ENCODE results near the gene TMED7.

Gene TMED7

DNA sequence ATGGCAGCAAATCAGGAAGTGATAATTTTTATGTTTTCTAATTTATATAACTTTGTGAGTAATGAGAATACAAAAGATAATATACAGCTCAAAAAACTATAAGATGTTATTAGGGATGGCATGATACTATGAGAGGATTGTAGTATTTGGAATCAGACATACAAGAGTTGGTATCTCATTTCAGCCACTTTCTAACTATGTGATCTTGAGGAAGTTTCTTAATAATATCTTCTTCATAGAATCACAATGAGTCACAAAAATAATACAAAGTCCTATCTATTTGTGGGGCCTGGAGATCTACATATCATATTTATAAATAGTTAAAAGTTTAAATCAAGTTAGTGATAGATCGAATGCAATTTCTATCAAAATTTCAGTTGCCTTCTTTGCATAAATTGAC, 23.7 kb upstream of the TMED7 start:
- TF ChIP-seq FOXM1 (IDR thresholded peaks at IDR 0.05; ENCODE audit: borderline replicate concordance, low read depth), result no peak
- TF ChIP-seq ZBTB7A (IDR thresholded peaks at IDR 0.05; ENCODE audit: low read depth), result no peak
- TF ChIP-seq CREB1 (IDR thresholded peaks at IDR 0.05; ENCODE audit: low read depth), result no peak
- TF ChIP-seq, protein P1, sequence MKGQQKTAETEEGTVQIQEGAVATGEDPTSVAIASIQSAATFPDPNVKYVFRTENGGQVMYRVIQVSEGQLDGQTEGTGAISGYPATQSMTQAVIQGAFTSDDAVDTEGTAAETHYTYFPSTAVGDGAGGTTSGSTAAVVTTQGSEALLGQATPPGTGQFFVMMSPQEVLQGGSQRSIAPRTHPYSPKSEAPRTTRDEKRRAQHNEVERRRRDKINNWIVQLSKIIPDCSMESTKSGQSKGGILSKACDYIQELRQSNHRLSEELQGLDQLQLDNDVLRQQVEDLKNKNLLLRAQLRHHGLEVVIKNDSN (IDR thresholded peaks at IDR 0.05), result no peak
- no peak for TF ChIP-seq TCF12 (IDR thresholded peaks at IDR 0.05; ENCODE audit: low read depth)
- TF ChIP-seq TEAD4 (IDR thresholded peaks at IDR 0.05), result no peak
- no peak for TF ChIP-seq YY1 (IDR thresholded peaks at IDR 0.05; ENCODE audit: low read depth)

DNA sequence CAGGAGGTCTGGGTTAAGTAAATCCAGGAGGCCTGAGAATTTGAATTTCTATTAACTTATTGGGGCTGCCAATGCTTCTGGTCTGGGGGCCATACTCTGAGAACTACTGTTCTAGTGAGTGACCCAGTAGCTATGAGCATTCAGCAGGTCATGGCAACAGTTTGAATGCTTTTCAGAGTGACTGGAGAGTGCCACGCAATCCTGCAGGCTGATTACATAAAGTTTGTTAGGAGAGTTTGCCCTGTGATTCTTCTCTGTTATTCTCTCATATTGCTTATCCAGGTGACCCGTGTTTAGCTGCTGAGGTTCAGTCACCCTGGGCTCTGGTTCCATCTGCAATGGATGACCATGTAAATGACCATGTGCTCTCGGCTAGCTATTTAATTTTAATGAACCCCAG, 22.2 kb upstream of the TMED7 start:
- no peak for TF ChIP-seq NFIC (IDR thresholded peaks at IDR 0.05)
- no peak for TF ChIP-seq TCF12 (IDR thresholded peaks at IDR 0.05; ENCODE audit: low read depth)
- no peak for TF ChIP-seq CREB1 (IDR thresholded peaks at IDR 0.05; ENCODE audit: low read depth)
- TF ChIP-seq ZBTB7A (IDR thresholded peaks at IDR 0.05; ENCODE audit: low read depth), result no peak

DNA sequence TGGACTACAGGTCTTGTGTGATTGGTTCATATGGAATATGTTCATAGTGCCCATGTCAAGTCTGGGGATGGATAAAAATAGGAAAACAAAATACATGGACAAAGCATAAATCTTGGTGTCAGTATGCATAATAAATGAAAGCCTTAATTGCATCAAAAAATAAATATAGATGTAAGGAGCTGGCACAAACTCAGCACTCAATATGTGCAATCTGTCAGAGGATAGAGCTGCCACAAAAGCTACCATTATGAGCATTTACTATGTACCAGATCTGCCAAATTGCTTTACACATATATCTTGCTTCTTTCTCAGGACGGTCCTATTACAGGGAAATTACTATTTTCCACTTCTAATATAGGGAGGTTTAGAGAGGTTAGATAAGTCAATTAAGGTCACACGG, 18.2 kb upstream of the TMED7 start:
- TF ChIP-seq ZBTB7A (IDR thresholded peaks at IDR 0.05; ENCODE audit: low read depth), result no peak
- TF ChIP-seq EGR1 (IDR thresholded peaks at IDR 0.05), result no peak
- TF ChIP-seq RAD21 (IDR thresholded peaks at IDR 0.05; ENCODE audit: low read depth), result no peak
- TF ChIP-seq FOXM1 (IDR thresholded peaks at IDR 0.05; ENCODE audit: borderline replicate concordance, low read depth), result no peak

DNA sequence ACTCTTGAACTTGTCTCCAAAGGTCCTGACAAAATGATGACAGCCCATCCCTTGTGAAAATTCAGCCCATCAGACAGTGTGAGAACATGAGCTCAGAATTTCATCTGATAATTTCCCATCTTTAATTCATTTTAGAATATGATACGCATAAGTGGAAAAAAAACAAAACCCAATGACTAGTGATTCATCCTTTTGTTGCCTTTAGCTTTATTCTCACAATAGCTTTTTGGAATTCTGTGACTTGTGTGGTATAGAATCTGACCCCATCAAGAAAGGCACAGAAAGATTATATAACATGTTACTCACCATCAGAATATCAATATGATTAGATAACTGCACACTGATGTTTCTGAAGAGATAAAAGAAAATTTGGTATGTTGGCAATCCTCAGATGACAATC, 16.1 kb upstream of the TMED7 start:
- TF ChIP-seq YY1 (IDR thresholded peaks at IDR 0.05; ENCODE audit: low read depth), result no peak
- TF ChIP-seq, protein P1 (IDR thresholded peaks at IDR 0.05), result no peak
- TF ChIP-seq ZBTB7A (IDR thresholded peaks at IDR 0.05; ENCODE audit: low read depth), result no peak
- no peak for TF ChIP-seq CREB1 (IDR thresholded peaks at IDR 0.05; ENCODE audit: low read depth)
- no peak for TF ChIP-seq TEAD4 (IDR thresholded peaks at IDR 0.05)
- TF ChIP-seq EP300 (IDR thresholded peaks at IDR 0.05; ENCODE audit: borderline replicate concordance), result no peak
- TF ChIP-seq TAF1 (IDR thresholded peaks at IDR 0.05; ENCODE audit: low read depth), result no peak
- TF ChIP-seq TCF12 (IDR thresholded peaks at IDR 0.05; ENCODE audit: low read depth), result no peak

DNA sequence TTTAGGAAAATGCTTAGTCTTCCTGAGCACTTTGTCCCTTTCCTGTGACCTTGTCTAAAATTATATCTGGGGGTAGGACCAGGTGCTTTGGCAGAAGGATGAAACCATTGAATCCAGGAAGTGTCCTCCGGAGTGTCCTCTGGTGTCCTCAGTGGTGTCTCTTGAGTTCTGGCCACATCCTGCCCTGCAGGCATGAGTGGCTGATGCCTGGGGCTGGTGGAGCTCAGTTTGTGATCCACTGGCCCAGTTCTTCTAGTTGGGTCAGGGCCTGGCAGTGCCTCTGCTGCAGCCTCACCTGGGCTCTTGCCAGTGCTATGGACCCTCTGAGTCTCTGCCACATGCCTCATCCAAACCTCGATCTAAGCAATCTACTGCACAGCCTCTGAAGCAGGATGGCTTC, 14.4 kb upstream of the TMED7 start:
- TF ChIP-seq, protein P2, sequence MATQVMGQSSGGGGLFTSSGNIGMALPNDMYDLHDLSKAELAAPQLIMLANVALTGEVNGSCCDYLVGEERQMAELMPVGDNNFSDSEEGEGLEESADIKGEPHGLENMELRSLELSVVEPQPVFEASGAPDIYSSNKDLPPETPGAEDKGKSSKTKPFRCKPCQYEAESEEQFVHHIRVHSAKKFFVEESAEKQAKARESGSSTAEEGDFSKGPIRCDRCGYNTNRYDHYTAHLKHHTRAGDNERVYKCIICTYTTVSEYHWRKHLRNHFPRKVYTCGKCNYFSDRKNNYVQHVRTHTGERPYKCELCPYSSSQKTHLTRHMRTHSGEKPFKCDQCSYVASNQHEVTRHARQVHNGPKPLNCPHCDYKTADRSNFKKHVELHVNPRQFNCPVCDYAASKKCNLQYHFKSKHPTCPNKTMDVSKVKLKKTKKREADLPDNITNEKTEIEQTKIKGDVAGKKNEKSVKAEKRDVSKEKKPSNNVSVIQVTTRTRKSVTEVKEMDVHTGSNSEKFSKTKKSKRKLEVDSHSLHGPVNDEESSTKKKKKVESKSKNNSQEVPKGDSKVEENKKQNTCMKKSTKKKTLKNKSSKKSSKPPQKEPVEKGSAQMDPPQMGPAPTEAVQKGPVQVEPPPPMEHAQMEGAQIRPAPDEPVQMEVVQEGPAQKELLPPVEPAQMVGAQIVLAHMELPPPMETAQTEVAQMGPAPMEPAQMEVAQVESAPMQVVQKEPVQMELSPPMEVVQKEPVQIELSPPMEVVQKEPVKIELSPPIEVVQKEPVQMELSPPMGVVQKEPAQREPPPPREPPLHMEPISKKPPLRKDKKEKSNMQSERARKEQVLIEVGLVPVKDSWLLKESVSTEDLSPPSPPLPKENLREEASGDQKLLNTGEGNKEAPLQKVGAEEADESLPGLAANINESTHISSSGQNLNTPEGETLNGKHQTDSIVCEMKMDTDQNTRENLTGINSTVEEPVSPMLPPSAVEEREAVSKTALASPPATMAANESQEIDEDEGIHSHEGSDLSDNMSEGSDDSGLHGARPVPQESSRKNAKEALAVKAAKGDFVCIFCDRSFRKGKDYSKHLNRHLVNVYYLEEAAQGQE (IDR thresholded peaks at IDR 0.05; ENCODE audit: low read depth), result no peak
- no peak for TF ChIP-seq YY1 (IDR thresholded peaks at IDR 0.05; ENCODE audit: low read depth)
- no peak for TF ChIP-seq CREB1 (IDR thresholded peaks at IDR 0.05; ENCODE audit: low read depth)

DNA sequence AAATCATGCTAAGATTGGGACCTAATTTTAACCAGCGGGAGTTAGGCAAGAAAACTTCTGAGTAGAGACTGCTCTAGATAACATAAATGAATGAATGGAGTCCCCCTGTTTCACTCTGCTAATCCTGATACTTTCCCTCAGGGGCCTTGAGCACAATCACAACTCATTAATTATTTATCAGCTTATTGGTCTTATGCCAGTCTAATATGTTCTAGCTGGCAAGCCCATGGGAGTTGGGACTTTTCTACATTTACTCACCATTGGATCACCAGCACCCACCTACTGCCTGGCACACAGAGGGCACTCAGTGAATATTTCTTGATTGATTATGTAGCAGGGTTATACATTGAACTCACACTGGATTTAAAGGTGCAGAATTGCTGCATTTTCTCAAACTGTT, 13.5 kb upstream of the TMED7 start:
- TF ChIP-seq EP300 (IDR thresholded peaks at IDR 0.05; ENCODE audit: borderline replicate concordance) (no peak), ZBTB7A (IDR thresholded peaks at IDR 0.05; ENCODE audit: low read depth) (no peak), CEBPB (IDR thresholded peaks at IDR 0.05) (no peak), NFIC (IDR thresholded peaks at IDR 0.05) (no peak), CREB1 (IDR thresholded peaks at IDR 0.05; ENCODE audit: low read depth) (no peak), TEAD4 (IDR thresholded peaks at IDR 0.05) (no peak), RAD21 (IDR thresholded peaks at IDR 0.05; ENCODE audit: low read depth) (no peak), TAF1 (IDR thresholded peaks at IDR 0.05; ENCODE audit: low read depth) (no peak), TCF12 (IDR thresholded peaks at IDR 0.05; ENCODE audit: low read depth) (no peak), FOXM1 (IDR thresholded peaks at IDR 0.05; ENCODE audit: borderline replicate concordance, low read depth) (no peak), EGR1 (IDR thresholded peaks at IDR 0.05) (no peak)
- TF ChIP-seq, protein P3, sequence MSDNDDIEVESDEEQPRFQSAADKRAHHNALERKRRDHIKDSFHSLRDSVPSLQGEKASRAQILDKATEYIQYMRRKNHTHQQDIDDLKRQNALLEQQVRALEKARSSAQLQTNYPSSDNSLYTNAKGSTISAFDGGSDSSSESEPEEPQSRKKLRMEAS (IDR thresholded peaks at IDR 0.05), result no peak
- TF ChIP-seq, protein P2 (IDR thresholded peaks at IDR 0.05; ENCODE audit: low read depth), result no peak
- TF ChIP-seq, protein P1 (IDR thresholded peaks at IDR 0.05), result no peak

DNA sequence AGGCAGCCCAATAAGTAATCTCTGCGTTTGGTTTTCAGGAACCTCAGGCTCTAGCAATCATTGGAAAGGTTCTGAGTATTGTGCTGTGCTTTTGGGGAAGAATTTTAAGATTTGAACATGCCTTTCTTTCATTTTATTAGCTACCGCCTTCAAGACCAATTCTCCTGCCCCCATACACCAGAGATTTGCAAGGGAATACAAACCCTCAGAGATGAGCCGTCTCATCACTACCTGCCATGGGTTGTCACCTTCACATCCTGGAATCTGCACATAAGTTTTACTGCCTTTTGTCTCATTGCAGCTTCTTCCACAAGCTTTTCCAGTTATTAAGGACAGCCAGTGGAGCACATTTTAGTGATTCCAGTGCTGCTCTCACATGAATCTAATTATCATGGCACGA, 11.7 kb upstream of the TMED7 start:
- TF ChIP-seq RAD21 (IDR thresholded peaks at IDR 0.05; ENCODE audit: low read depth), result no peak
- TF ChIP-seq CEBPB (IDR thresholded peaks at IDR 0.05), result no peak
- TF ChIP-seq, protein P1 (IDR thresholded peaks at IDR 0.05), result no peak
- no peak for TF ChIP-seq ZBTB7A (IDR thresholded peaks at IDR 0.05; ENCODE audit: low read depth)
- no peak for TF ChIP-seq TCF12 (IDR thresholded peaks at IDR 0.05; ENCODE audit: low read depth)
- no peak for TF ChIP-seq FOXM1 (IDR thresholded peaks at IDR 0.05; ENCODE audit: borderline replicate concordance, low read depth)
- TF ChIP-seq, protein P3 (IDR thresholded peaks at IDR 0.05), result no peak
- TF ChIP-seq, protein P2 (IDR thresholded peaks at IDR 0.05; ENCODE audit: low read depth), result no peak
- no peak for TF ChIP-seq TEAD4 (IDR thresholded peaks at IDR 0.05)
- TF ChIP-seq EP300 (IDR thresholded peaks at IDR 0.05; ENCODE audit: borderline replicate concordance), result no peak
- no peak for TF ChIP-seq CREB1 (IDR thresholded peaks at IDR 0.05; ENCODE audit: low read depth)
- no peak for TF ChIP-seq TAF1 (IDR thresholded peaks at IDR 0.05; ENCODE audit: low read depth)
- no peak for TF ChIP-seq EGR1 (IDR thresholded peaks at IDR 0.05)
- TF ChIP-seq NFIC (IDR thresholded peaks at IDR 0.05), result no peak
- no peak for TF ChIP-seq YY1 (IDR thresholded peaks at IDR 0.05; ENCODE audit: low read depth)

Data from Ishikawa (cell line).